Measurements from ENCODE around the gene PCDHB11.
"Not testable (repeated sequence)": the region's sequence is repeated elsewhere in the genome, so short reads cannot be mapped to it uniquely, and the experiment has no call there.

Gene PCDHB11

DNA sequence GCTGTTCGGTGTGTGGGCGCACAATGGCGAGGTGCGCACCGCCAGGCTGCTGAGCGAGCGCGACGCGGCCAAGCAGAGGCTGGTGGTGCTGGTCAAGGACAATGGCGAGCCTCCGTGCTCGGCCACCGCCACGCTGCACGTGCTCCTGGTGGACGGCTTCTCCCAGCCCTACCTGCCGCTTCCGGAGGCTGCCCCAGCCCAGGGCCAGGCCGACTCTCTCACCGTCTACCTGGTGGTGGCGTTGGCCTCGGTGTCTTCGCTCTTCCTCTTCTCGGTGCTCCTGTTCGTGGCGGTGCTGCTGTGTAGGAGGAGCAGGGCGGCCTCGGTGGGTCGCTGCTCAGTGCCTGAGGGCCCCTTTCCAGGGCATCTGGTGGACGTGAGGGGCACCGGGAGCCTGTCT lies 19.6 kb upstream of the PCDHB11 start:
- not testable (repeated sequence) for H3K4me1 Mint-ChIP-seq, H3K4me3 Mint-ChIP-seq, H3K36me3 Mint-ChIP-seq, H3K27ac Mint-ChIP-seq
- H3K27me3 Mint-ChIP-seq: peaks cover 34% of the 10 kb centered on the region
- peaks cover 20% of the 10 kb centered on the region for H3K9me3 Mint-ChIP-seq

DNA sequence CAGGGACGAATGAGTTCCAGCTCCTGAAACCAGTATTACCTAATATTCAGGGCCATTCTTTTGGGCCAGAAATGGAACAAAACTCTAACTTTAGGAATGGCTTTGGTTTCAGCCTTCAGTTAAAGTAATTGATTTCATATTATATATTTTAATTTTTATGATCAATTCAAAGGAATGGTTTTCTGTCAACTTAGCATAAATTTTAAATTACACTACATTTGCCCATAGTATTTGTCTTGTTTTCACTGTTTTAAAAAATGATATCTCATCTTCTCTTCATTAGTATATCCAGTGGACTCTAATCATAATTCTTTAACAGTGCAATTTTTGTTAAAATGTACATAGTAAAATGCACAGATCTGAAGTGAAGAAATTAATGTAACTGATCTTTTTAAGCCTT lies 19.1 kb upstream of the PCDHB11 start:
- Mint-ChIP-seq H3K36me3 (peaks cover 7% of the 10 kb centered on the region), H3K27me3 (peaks cover 37% of the 10 kb centered on the region), H3K4me1 (no peaks in the 10 kb centered on the region), H3K4me3 (no peak overlapping the region), H3K27ac (no peak overlapping the region), H3K9me3 (peaks cover 25% of the 10 kb centered on the region)

DNA sequence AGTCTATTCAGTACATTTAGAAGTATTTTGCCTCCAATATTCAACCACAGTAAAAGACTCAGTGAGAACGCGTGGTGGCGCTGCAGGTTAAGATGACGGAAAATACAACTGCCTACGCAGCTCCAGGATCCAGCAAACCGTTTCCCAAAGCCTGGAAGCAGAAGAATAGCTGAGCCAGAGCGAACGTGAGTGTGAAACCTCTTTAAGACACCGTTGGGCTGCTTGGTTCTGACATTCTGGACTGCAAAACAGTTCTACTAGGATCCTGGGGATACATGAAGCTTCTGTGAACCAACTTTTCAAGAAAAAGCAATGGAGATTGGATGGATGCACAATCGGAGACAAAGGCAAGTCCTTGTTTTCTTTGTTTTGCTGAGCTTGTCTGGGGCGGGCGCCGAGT lies 17.2 kb upstream of the PCDHB11 start, which contains the start of gene PCDHB16:
TSS of gene PCDHB16 (plus strand) at position 140 of the 400 bp plus-strand sequence. CDS start at position 313, 173 bp downstream.
- Mint-ChIP-seq H3K27ac (no peak within 1 kb of the TSS), H3K9me3 (peaks cover 31% of the 10 kb centered on the region), H3K27me3 (peaks cover 46% of the 10 kb centered on the region), H3K4me3 (no peak within 1 kb of the TSS), H3K36me3 (peaks cover 10% of the 10 kb centered on the region), H3K4me1 (peaks cover 7% of the 10 kb centered on the region)

DNA sequence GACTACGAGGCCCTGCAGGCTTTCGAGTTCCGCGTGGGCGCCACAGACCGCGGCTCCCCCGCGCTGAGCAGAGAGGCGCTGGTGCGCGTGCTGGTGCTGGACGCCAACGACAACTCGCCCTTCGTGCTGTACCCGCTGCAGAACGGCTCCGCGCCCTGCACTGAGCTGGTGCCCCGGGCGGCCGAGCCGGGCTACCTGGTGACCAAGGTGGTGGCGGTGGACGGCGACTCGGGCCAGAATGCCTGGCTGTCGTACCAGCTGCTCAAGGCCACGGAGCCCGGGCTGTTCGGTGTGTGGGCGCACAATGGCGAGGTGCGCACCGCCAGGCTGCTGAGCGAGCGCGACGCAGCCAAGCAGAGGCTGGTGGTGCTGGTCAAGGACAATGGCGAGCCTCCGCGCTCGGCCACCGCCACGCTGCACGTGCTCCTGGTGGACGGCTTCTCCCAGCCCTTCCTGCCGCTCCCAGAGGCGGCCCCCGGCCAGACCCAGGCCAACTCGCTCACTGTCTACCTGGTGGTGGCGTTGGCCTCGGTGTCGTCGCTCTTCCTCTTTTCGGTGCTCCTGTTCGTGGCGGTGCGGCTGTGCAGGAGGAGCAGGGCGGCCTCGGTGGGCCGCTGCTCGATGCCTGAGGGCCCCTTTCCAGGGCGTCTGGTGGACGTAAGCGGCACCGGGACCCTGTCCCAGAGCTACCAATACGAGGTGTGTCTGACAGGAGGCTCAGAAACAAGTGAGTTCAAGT lies 15.1 kb upstream of the PCDHB11 start:
- H3K4me1 Mint-ChIP-seq, H3K4me3 Mint-ChIP-seq, H3K27ac Mint-ChIP-seq: not testable (repeated sequence)
- Mint-ChIP-seq H3K9me3 (peaks cover 39% of the 10 kb centered on the region), H3K36me3 (peaks cover 15% of the 10 kb centered on the region), H3K27me3 (peaks cover 52% of the 10 kb centered on the region)

DNA sequence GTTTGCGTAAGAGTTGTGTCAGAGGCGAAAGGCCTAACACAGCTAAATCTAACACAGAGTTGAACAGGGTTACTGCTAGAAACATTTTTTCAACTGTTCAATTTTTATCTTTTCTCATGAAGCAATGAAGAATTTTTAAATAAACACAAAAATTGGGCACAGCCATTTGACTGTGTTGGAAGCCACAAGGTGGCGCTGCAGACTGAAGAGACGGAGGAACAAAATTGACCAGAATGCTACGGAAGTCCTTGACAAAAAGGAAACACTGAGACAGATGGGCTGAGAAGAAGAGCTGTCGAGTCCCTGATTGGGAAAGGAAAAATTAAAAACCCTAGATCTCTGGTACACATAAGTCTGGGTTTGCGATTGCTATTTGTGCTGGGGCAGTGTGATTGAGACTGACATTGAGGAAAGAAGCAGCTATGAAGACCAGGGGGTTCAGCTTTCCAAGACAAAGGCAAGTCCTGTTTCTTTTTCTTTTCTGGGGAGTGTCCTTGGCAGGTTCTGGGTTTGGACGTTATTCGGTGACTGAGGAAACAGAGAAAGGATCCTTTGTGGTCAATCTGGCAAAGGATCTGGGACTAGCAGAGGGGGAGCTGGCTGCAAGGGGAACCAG lies 12.4 kb upstream of the PCDHB11 start, which contains the start of gene PCDHB9:
TSS of gene PCDHB9 (plus strand) at position 265 of the 616 bp plus-strand sequence. CDS start at position 423, 158 bp downstream.
- Mint-ChIP-seq H3K4me1 (peaks cover 7% of the 10 kb centered on the region), H3K36me3 (peaks cover 16% of the 10 kb centered on the region), H3K4me3 (peak within 1 kb of the TSS; percentile 15), H3K27me3 (peaks cover 55% of the 10 kb centered on the region), H3K9me3 (peaks cover 35% of the 10 kb centered on the region), H3K27ac (no peak within 1 kb of the TSS)

DNA sequence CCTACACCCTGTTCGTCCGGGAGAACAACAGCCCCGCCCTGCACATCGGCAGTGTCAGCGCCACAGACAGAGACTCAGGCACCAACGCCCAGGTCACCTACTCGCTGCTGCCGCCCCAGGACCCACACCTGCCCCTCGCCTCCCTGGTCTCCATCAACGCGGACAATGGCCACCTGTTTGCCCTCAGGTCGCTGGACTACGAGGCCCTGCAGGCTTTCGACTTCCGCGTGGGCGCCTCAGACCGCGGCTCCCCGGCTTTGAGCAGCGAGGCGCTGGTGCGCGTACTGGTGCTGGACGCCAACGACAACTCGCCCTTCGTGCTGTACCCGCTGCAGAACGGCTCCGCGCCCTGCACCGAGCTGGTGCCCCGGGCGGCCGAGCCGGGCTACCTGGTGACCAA lies 10.7 kb upstream of the PCDHB11 start:
- not testable (repeated sequence) for H3K27ac Mint-ChIP-seq
- H3K9me3 Mint-ChIP-seq: peaks cover 23% of the 10 kb centered on the region

DNA sequence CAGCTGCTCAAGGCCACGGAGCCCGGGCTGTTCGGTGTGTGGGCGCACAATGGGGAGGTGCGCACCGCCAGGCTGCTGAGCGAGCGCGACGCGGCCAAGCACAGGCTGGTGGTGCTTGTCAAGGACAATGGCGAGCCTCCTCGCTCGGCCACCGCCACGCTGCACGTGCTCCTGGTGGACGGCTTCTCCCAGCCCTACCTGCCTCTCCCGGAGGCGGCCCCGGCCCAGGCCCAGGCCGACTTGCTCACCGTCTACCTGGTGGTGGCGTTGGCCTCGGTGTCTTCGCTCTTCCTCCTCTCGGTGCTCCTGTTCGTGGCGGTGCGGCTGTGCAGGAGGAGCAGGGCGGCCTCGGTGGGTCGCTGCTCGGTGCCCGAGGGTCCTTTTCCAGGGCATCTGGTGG lies 10.3 kb upstream of the PCDHB11 start:
- H3K27me3 Mint-ChIP-seq: peaks cover 51% of the 10 kb centered on the region
- peaks cover 13% of the 10 kb centered on the region for H3K36me3 Mint-ChIP-seq
- not testable (repeated sequence) for H3K4me1 Mint-ChIP-seq, H3K27ac Mint-ChIP-seq, H3K4me3 Mint-ChIP-seq
- H3K9me3 Mint-ChIP-seq: peaks cover 23% of the 10 kb centered on the region

More for the DNA sequence above, 10.7 kb upstream of the PCDHB11 start:
- H3K27me3 Mint-ChIP-seq: peaks cover 50% of the 10 kb centered on the region
- H3K4me1 Mint-ChIP-seq, H3K4me3 Mint-ChIP-seq: not testable (repeated sequence)
- H3K36me3 Mint-ChIP-seq: peaks cover 13% of the 10 kb centered on the region

DNA sequence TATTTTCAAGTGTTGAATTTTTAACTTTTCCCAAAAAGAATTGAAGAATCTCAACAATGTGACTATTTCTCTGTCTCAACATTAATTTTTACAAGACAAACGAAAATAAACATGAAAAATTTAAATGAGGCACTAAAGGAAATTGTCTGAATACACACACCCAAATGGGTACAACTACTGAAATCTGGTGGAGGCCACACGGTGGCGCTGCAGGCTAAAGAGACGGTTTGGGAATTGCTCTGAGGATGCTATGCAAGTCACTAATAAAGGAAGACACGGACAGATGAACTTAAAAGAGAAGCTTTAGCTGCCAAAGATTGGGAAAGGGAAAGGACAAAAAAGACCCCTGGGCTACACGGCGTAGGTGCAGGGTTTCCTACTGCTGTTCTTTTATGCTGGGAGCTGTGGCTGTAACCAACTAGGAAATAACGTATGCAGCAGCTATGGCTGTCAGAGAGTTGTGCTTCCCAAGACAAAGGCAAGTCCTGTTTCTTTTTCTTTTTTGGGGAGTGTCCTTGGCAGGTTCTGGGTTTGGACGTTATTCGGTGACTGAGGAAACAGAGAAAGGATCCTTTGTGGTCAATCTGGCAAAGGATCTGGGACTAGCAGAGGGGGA lies 7.2 kb upstream of the PCDHB11 start, which contains the start of gene PCDHB10:
TSS of gene PCDHB10 (plus strand) at position 244 of the 616 bp plus-strand sequence. CDS start at position 444, 200 bp downstream.
- Mint-ChIP-seq H3K36me3 (peaks cover 15% of the 10 kb centered on the region), H3K4me3 (no peak within 1 kb of the TSS), H3K27me3 (peaks cover 43% of the 10 kb centered on the region), H3K4me1 (peaks cover under 1% of the 10 kb centered on the region), H3K9me3 (peaks cover 13% of the 10 kb centered on the region), H3K27ac (no peak within 1 kb of the TSS)

DNA sequence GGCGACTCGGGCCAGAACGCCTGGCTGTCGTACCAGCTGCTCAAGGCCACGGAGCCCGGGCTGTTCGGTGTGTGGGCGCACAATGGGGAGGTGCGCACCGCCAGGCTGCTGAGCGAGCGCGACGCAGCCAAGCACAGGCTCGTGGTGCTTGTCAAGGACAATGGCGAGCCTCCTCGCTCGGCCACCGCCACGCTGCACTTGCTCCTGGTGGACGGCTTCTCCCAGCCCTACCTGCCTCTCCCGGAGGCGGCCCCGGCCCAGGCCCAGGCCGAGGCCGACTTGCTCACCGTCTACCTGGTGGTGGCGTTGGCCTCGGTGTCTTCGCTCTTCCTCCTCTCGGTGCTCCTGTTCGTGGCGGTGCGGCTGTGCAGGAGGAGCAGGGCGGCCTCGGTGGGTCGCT lies 5.1 kb upstream of the PCDHB11 start:
- Mint-ChIP-seq H3K36me3 (peaks cover 15% of the 10 kb centered on the region), H3K9me3 (peaks cover 20% of the 10 kb centered on the region), H3K27me3 (peaks cover 48% of the 10 kb centered on the region)
- H3K4me3 Mint-ChIP-seq, H3K4me1 Mint-ChIP-seq, H3K27ac Mint-ChIP-seq: not testable (repeated sequence)

DNA sequence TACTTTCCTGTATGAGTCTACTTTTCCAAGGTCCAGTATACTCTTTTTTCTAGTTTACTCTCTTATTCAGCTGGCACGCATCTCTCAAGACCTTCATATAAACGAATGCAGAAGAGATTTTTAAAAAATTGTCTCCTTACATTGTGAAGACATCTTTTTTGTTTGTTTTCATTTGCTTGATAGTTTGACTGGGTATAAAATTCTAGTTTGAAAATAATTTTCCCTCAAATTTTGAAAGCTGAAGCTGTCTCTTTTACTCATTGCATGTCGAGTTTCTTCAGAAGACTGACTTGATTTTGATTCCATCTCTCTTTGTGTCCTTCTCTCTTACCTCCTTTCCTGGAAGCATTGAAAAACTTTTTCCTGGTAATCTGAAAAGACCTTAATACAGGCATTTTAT lies 3.1 kb upstream of the PCDHB11 start:
- Mint-ChIP-seq H3K9me3 (peaks cover 20% of the 10 kb centered on the region), H3K27ac (no peak overlapping the region), H3K36me3 (peaks cover 17% of the 10 kb centered on the region), H3K4me1 (no peaks in the 10 kb centered on the region), H3K27me3 (peaks cover 50% of the 10 kb centered on the region), H3K4me3 (no peak overlapping the region)

DNA sequence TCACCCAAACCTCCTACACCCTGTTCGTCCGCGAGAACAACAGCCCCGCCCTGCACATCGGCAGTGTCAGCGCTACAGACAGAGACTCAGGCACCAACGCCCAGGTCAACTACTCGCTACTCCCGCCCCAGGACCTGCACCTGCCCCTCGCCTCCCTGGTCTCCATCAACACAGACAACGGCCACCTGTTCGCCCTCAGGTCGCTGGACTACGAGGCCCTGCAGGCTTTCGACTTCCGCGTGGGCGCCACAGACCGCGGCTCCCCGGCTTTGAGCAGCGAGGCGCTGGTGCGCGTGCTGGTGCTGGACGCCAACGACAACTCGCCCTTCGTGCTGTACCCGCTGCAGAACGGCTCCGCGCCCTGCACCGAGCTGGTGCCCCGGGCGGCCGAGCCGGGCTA lies 1.7 kb downstream of the PCDHB11 start:
- H3K27me3 Mint-ChIP-seq: peaks cover 45% of the 10 kb centered on the region
- H3K4me1 Mint-ChIP-seq, H3K4me3 Mint-ChIP-seq, H3K36me3 Mint-ChIP-seq, H3K27ac Mint-ChIP-seq: not testable (repeated sequence)
- H3K9me3 Mint-ChIP-seq: peaks cover 16% of the 10 kb centered on the region

DNA sequence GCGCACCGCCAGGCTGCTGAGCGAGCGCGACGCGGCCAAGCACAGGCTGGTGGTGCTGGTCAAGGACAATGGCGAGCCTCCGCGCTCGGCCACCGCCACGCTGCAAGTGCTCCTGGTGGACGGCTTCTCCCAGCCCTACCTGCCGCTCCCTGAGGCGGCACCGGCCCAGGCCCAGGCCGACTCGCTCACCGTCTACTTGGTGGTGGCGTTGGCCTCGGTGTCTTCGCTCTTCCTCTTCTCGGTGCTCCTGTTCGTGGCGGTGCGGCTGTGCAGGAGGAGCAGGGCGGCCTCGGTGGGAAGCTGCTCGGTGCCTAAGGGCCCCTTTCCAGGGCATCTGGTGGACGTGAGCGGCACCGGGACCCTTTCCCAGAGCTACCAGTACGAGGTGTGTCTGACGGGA lies 2.2 kb downstream of the PCDHB11 start:
- H3K4me1 Mint-ChIP-seq, H3K4me3 Mint-ChIP-seq, H3K27ac Mint-ChIP-seq, H3K36me3 Mint-ChIP-seq: not testable (repeated sequence)
- H3K27me3 Mint-ChIP-seq: peaks cover 46% of the 10 kb centered on the region
- peaks cover 16% of the 10 kb centered on the region for H3K9me3 Mint-ChIP-seq

DNA sequence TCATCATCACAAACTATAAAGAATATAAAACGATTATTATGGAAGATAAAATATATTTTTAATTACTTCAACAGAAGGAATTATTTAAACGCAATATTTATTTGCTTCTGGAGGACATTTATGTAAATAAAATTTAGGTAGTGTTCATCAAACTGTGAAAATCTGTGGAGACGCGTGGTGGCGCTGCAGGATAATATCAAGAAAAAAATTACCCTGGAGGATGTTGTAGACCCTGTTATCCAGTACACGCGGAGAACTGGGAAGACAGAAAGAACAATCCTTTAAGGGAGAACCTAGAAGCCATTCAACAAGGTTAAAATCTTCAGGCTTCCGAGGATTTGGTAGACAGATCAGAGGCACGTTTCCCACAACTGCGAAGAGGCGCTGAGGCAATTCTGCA lies 9.1 kb downstream of the PCDHB11 start, which contains the start of gene PCDHB12:
TSS of gene PCDHB12 (plus strand) at position 242 of the 400 bp plus-strand sequence. CDS start 189 bp downstream, outside the sequence.
- Mint-ChIP-seq H3K4me1 (no peaks in the 10 kb centered on the region), H3K36me3 (no peaks in the 10 kb centered on the region), H3K9me3 (peaks cover 5% of the 10 kb centered on the region), H3K4me3 (peak within 1 kb of the TSS; percentile 15), H3K27me3 (peaks cover 55% of the 10 kb centered on the region), H3K27ac (no peak within 1 kb of the TSS)

DNA sequence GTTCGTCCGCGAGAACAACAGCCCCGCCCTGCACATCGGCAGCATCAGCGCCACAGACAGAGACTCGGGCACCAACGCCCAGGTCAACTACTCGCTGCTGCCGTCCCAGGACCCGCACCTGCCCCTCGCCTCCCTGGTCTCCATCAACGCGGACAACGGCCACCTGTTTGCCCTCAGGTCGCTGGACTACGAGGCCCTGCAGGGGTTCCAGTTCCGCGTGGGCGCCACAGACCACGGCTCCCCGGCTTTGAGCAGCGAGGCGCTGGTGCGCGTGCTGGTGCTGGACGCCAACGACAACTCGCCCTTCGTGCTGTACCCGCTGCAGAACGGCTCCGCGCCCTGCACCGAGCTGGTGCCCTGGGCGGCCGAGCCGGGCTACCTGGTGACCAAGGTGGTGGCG lies 10.9 kb downstream of the PCDHB11 start:
- H3K9me3 Mint-ChIP-seq, H3K36me3 Mint-ChIP-seq, H3K27ac Mint-ChIP-seq, H3K4me3 Mint-ChIP-seq, H3K4me1 Mint-ChIP-seq: not testable (repeated sequence)
- peaks cover 58% of the 10 kb centered on the region for H3K27me3 Mint-ChIP-seq

DNA sequence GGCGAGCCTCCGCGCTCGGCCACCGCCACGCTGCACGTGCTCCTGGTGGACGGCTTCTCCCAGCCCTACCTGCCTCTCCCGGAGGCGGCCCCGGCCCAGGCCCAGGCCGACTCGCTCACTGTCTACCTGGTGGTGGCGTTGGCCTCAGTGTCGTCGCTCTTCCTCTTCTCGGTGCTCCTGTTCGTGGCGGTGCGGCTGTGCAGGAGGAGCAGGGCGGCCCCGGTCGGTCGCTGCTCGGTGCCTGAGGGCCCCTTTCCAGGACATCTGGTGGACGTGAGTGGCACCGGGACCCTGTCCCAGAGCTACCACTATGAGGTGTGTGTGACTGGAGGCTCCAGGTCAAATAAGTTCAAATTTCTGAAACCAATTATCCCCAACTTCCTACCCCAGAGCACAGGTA lies 11.4 kb downstream of the PCDHB11 start:
- H3K4me3 Mint-ChIP-seq, H3K4me1 Mint-ChIP-seq, H3K36me3 Mint-ChIP-seq, H3K27ac Mint-ChIP-seq, H3K9me3 Mint-ChIP-seq: not testable (repeated sequence)
- H3K27me3 Mint-ChIP-seq: peaks cover 56% of the 10 kb centered on the region

All from activated naive CD4-positive, alpha-beta T cell treated with anti-CD3 and anti-CD28 coated beads, Interleukin-2, amount 50 U/mL, for 24 hours (primary cell).